ENCODE results near the gene NACA. TPM values are rescaled to one million over a fixed set of nuclear protein-coding genes. Genes with fewer than 3 reads are reported as not detected.

NACA gene
- total RNA-seq, 1 donor from 2014 or later = 1,104 TPM

DNA sequence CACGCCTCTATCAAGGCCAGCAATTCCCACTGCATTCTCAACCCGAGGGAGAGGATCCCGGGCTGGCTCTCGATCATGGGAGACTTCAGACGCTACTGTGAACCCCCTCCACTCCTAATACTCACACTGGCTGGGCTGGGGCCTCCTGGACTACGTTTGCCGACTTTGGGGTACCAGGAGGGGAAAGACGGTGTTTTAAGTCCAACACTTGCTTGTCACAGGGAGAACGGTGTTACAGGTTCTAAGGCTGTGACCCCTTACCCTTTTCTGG lies 463 bp downstream of the NACA start:
- no peak for ATAC-seq (ENCODE audit: low read depth)
- no peak for DNase-seq
- H3K9me3 Mint-ChIP-seq = no peaks in the 10 kb centered on the region
- peak overlapping the region; percentile 98 for H3K27ac Mint-ChIP-seq
- peak overlapping the region; percentile 99 for H3K4me3 Mint-ChIP-seq
- POLR2A ChIA-PET = interaction anchor here (0.6 to 3.5 kb wide), 12 partner anchors 10 to 606 kb away, joined by 3 to 159 read pairs (median 10); partner anchors contain the start of genes ATP5F1B, BAZ2A, GLS2 and PRIM1
- CTCF ChIA-PET = no interaction called here
- H3K27me3 Mint-ChIP-seq = no peaks in the 10 kb centered on the region
- peaks cover 58% of the 10 kb centered on the region for H3K36me3 Mint-ChIP-seq (ENCODE audit: low read depth)
- H3K4me1 Mint-ChIP-seq = peaks cover 57% of the 10 kb centered on the region
- intact Hi-C loops (cut with micrococcal nuclease) = no loop called here
- TF ChIP-seq, protein P1, sequence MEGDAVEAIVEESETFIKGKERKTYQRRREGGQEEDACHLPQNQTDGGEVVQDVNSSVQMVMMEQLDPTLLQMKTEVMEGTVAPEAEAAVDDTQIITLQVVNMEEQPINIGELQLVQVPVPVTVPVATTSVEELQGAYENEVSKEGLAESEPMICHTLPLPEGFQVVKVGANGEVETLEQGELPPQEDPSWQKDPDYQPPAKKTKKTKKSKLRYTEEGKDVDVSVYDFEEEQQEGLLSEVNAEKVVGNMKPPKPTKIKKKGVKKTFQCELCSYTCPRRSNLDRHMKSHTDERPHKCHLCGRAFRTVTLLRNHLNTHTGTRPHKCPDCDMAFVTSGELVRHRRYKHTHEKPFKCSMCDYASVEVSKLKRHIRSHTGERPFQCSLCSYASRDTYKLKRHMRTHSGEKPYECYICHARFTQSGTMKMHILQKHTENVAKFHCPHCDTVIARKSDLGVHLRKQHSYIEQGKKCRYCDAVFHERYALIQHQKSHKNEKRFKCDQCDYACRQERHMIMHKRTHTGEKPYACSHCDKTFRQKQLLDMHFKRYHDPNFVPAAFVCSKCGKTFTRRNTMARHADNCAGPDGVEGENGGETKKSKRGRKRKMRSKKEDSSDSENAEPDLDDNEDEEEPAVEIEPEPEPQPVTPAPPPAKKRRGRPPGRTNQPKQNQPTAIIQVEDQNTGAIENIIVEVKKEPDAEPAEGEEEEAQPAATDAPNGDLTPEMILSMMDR (IDR thresholded peaks at IDR 0.05) = no peak

DNA sequence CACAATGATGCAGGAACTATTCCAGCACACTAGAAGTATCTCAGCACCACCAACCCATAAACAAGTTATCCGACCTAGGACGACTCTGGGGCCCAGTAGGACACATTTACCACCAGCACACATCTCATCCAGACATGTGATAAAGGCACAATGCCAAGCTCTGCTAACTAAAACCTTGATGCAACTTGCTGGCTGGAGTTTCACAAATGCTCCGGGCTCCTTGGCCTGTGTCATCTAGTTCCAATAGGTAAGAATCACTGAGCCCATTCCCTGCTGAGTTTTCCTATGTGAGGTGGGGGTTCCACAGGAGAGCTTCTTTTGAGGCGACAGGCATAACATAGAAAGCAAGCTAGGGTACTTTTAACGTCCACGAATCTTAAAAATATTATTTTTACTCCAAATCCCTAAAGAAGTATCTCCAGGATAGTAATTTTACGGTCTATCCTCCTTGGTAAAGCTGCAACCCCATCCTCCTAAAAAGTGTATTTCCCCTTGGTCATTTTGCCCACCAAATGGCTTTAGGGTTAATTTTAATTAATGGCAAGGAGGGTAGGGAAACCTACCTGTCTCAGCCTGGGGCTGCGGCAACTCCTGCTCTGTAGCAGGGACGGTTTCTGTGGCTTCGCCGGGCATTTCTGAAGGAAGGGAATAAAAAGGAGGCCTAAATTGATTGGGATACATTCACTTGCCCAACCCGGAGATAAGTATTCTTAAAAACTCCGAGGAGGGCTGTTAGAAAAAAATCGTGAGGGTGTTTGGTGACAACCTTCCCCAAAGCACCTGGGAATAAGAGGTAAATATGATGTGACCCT lies 1.0 kb downstream of the NACA start:
- Mint-ChIP-seq H3K36me3 (ENCODE audit: low read depth) (peaks cover 60% of the 10 kb centered on the region), H3K4me3 (peak overlapping the region; percentile 99), H3K4me1 (peaks cover 63% of the 10 kb centered on the region), H3K27ac (peak overlapping the region; percentile 98), H3K9me3 (no peaks in the 10 kb centered on the region), H3K27me3 (no peaks in the 10 kb centered on the region)
- no peak for DNase-seq
- no peak for ATAC-seq (ENCODE audit: low read depth)
- intact Hi-C loops (cut with micrococcal nuclease) = no loop called here
- ChIA-PET POLR2A (interaction anchor here (0.6 to 1.8 kb wide), 7 partner anchors 20 to 87 kb away, joined by 4 to 13 read pairs (median 4); partner anchors contain the start of genes ATP5F1B and PTGES3), CTCF (interaction anchor here (0.7 kb wide), 1 partner anchor 87 kb away, joined by 3 read pairs; no protein-coding TSS in a partner anchor)
- TF ChIP-seq, protein P1 (IDR thresholded peaks at IDR 0.05) = no peak

DNA sequence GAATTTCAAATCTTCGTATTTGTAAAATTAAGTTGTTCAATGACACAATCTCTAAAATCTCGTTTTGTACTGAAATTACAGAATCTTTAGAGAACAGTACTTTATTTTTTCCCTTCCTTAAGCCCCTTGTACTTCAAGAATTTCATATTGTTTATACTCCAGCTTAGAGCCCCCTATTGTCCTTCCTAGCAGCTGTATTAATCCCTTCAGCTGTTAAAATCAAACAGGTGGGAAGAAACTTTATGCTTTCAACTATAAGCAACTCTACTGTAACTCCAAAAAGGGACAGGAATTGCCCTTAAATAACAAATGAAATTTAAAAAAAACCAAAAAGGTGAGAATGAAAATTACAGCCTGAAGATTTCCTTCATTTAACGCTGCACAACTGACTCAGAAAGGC lies 1.7 kb downstream of the NACA start:
- TF ChIP-seq, protein P1 (IDR thresholded peaks at IDR 0.05) = no peak
- DNase-seq = no peak
- CTCF ChIA-PET = interaction anchor here (0.7 to 0.8 kb wide), 2 partner anchors 37 to 87 kb away, joined by 3 read pairs; no protein-coding TSS in a partner anchor
- POLR2A ChIA-PET = interaction anchor here (1.0 to 1.8 kb wide), 4 partner anchors 35 to 87 kb away, joined by 4 to 13 read pairs (median 8); partner anchors contain the start of genes ATP5F1B and PTGES3
- no peak for ATAC-seq (ENCODE audit: low read depth)
- no peaks in the 10 kb centered on the region for H3K9me3 Mint-ChIP-seq
- peaks cover 69% of the 10 kb centered on the region for H3K4me1 Mint-ChIP-seq
- H3K27me3 Mint-ChIP-seq = no peaks in the 10 kb centered on the region
- intact Hi-C loops (cut with micrococcal nuclease) = no loop called here
- peak overlapping the region; percentile 99 for H3K4me3 Mint-ChIP-seq
- H3K27ac Mint-ChIP-seq = peak overlapping the region; percentile 24
- H3K36me3 Mint-ChIP-seq (ENCODE audit: low read depth) = peaks cover 65% of the 10 kb centered on the region

DNA sequence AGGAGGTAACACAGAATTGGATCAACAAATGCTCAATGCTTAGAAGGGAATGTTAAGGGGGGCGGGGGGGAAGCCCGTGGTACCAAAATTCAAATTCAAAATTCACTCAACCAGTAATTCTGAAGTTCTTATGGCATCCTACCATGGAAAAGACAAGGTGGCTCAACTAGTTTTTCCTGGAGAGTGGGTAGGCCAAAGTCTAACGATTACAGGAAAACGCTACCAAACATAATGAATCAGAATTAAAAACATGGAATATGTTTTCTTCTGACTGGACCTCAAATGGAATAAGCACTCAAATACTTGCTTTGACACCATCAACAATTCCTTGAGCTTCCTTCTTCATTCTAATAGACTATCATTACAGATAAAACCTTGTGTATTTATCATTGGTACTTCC lies 2.3 kb downstream of the NACA start:
- CTCF ChIA-PET = interaction anchor here (0.8 kb wide), 1 partner anchor 37 kb away, joined by 3 read pairs; no protein-coding TSS in a partner anchor
- Mint-ChIP-seq H3K4me3 (peak overlapping the region; percentile 99), H3K4me1 (peaks cover 69% of the 10 kb centered on the region), H3K27me3 (no peaks in the 10 kb centered on the region), H3K9me3 (no peaks in the 10 kb centered on the region), H3K27ac (no peak overlapping the region), H3K36me3 (ENCODE audit: low read depth) (peaks cover 65% of the 10 kb centered on the region)
- ATAC-seq (ENCODE audit: low read depth) (no peak), DNase-seq (no peak)
- intact Hi-C loops (cut with micrococcal nuclease) = no loop called here
- POLR2A ChIA-PET = interaction anchor here (1.7 to 1.8 kb wide), 3 partner anchors 35 to 86 kb away, joined by 4 to 13 read pairs (median 11); partner anchors contain the start of genes ATP5F1B and PTGES3
- TF ChIP-seq, protein P1 (IDR thresholded peaks at IDR 0.05) = no peak

DNA sequence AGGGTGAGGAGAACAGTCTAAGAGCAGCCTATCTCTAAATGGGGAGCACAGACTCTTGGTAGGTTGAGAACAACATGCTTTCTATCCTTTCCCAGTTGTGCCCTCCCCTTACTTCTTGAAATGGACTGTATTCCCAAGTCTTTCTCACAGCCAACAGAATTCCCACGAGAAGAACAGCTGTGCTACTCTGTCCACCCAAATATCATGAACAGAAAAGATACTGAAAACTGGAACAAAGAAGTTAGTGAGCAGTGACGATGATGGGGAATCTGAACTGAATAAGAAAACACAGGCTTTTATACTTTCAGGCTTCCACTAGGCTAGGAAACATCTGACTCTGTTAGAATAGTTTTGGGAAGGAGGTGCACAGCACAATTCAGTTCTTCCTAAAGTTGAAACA lies 3.4 kb downstream of the NACA start:
- peak overlapping the region; percentile 39 for H3K4me3 Mint-ChIP-seq
- DNase-seq = no peak
- TF ChIP-seq, protein P1 (IDR thresholded peaks at IDR 0.05) = no peak
- peaks cover 76% of the 10 kb centered on the region for H3K4me1 Mint-ChIP-seq
- H3K27ac Mint-ChIP-seq = no peak overlapping the region
- intact Hi-C loops (cut with micrococcal nuclease) = no loop called here
- ChIA-PET CTCF (no interaction called here), POLR2A (interaction anchor here (0.7 to 1.2 kb wide), 3 partner anchors 34 to 505 kb away, joined by 3 to 4 read pairs (median 3); partner anchors contain the start of gene PTGES3)
- peaks cover 70% of the 10 kb centered on the region for H3K36me3 Mint-ChIP-seq (ENCODE audit: low read depth)
- H3K27me3 Mint-ChIP-seq = no peaks in the 10 kb centered on the region
- H3K9me3 Mint-ChIP-seq = no peaks in the 10 kb centered on the region
- ATAC-seq (ENCODE audit: low read depth) = no peak
